ENCODE data around the gene GLYR1.

DNA sequence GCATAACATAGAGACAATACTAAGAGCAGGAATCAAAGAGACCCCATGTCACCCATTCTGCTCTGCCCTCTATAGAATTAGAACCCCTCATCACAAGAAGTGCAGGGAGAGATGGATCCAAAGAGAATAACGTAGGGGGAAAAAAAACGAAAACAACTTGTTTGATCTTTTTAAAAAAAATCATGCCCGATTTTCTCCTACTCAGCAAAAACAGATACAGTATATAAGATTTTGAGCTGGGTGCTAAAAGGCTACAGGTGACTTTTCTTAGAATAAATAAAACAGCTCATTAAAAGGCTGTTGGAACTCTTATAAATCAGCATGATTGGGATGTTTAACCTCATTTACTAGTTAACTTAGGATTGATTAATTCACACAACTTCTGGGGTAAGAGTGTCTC, 17.6 kb upstream of the GLYR1 start:
- TF ChIP-seq POLR2A (IDR thresholded peaks at IDR 0.05) = no peak
- TF ChIP-seq CTCF (IDR thresholded peaks at IDR 0.05) = no peak
